ENCODE data around the gene SLC46A3.

SLC46A3 gene

GRCh38 chr13:28753208-28753892 lies 34.6 kb upstream of the SLC46A3 start:
- no peak for TF ChIP-seq CTCF (IDR thresholded peaks at IDR 0.05)
- peak; percentile 77 for DNase-seq (ENCODE audit: low spot score)
- Histone ChIP-seq H3K4me3 (no peak overlapping the region), H3K27ac (peak overlapping the region; percentile 18 to 55)

DNA sequence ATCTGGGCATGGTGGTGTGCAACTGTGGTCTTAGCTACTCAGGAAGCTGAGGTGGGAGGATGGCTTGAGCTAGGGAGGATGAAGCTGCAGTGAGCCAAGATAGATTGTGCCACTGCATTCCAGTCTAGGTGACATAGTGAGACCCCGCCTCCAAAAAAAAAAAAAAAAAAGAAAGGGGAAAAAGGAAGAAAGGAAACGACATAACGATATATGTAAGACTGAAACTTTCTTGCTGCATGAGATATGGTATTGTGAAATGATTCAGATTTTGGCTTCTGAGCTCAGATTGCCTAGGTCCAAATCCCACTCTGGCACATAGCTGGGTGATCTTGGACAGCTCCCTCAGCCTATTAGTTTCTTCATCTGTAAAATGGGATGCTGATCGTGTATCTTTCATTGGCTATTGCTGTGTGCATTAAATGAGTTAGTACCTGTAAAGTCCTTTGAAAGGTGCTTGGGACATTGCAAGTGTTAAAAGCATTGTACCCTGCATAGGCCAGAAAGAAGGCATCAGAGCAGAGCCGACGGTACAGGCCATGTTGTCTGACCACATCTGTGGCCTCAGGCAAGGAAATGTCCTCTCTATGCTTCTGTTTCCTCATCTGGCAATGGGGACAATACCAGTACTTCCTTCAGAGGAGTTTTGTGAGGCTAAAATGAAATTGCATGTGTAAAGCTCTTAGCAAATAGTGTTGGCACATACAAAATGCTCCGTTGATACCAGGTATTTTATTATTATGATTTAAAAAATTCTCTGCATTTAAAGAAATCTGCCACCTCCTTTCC lies 32.6 kb upstream of the SLC46A3 start:
- no peak for DNase-seq (ENCODE audit: low spot score)
- Histone ChIP-seq H3K27ac (no peak overlapping the region), H3K4me3 (no peak overlapping the region)
- TF ChIP-seq CTCF (IDR thresholded peaks at IDR 0.05): no peak

GRCh38 chr13:28750187-28751045 lies 31.6 kb upstream of the SLC46A3 start:
- DNase-seq (ENCODE audit: low spot score): no peak
- no peak for TF ChIP-seq CTCF (IDR thresholded peaks at IDR 0.05)
- no peak overlapping the region for H3K27ac ChIP-seq
- no peak overlapping the region for H3K4me3 ChIP-seq

GRCh38 chr13:28747851-28748250 lies 29.1 kb upstream of the SLC46A3 start:
- no peak overlapping the region for H3K27ac ChIP-seq
- no peak for DNase-seq (ENCODE audit: low spot score)
- TF ChIP-seq CTCF (IDR thresholded peaks at IDR 0.05): no peak
- H3K4me3 ChIP-seq: no peak overlapping the region

DNA sequence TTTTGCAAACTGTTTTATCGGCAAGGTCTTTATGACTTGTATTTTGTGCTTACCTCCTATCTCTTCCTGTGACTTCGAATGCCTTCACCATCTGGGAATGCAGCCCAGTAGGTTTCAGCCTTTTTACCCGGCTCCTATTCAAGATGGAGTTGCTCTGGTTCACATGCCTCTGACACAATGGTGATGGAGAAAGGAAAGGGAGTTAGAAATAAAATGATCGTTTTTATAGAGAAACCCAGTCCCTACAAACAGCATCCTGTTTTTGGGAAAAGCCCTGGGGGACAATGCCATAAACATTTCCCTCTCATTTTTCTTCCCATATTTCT lies 27.5 kb upstream of the SLC46A3 start:
- no peak for DNase-seq (ENCODE audit: low spot score)
- H3K4me3 ChIP-seq: no peak overlapping the region
- no peak for TF ChIP-seq CTCF (IDR thresholded peaks at IDR 0.05)
- no peak overlapping the region for H3K27ac ChIP-seq

- DNase-seq (ENCODE audit: low spot score): no peak
- Histone ChIP-seq H3K27ac (peak overlapping the region in 1 of 2 donors; percentile 32), H3K4me3 (no peak overlapping the region)
- no peak for TF ChIP-seq CTCF (IDR thresholded peaks at IDR 0.05)
Observed at GRCh38 chr13:28744656-28745055, 25.9 kb upstream of the SLC46A3 start.

Data from coronary artery (tissue), 2 donors.